Transverse colon (tissue), 3 donors: ENCODE measurements around the gene BCOR.

Experiments
- CTCF ChIP-seq, 5 experiments: fragments of 200-600 bp in 3 of 5; fragments of 450-650 bp in 2 of 5; sonication (generic) in 3 of 5; IDR thresholded peaks; 1 replicate in 2 of 5; 2 replicates in 3 of 5; pipeline ENCODE4 v1.5.1; 2016 to 2017; ENCODE audit warnings: antibody characterized with exemption in 5 of 5, inconsistent platforms in 3 of 5, mild to moderate bottlenecking in 2 of 5, moderate library complexity in 1 of 5
- POLR2A ChIP-seq: fragments of 450-650 bp; IDR thresholded peaks from one replicate; pipeline ENCODE4 v1.6.1; 2016; ENCODE audit warnings: antibody characterized with exemption, mild to moderate bottlenecking, moderate library complexity

DNA sequence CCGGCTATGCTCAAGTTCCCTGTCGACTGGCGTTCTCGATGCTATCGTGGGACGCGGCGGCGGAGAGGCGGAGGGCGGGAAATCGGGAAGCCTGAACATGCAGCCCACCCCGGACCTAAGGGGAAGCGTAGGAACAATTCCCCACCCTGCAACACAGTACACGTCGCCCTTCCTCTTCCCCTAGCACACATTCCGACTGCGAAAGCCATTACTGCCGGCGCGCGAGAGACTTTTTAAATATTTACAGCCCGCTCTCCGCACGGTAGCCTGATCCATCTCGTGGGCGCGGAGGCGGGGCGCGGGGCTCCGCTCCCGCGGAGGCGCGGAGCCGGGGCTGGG, 48.1 kb upstream of the BCOR start:
- TF ChIP-seq CTCF (IDR thresholded peaks at IDR 0.05) (no peak), POLR2A (no peak)
